ENCODE measurements around the gene MRPS10. TPM values are rescaled to one million over a fixed set of nuclear protein-coding genes. Genes with fewer than 3 reads are reported as not detected.

MRPS10 gene
- total and polyA plus RNA-seq, 10 of the 15 experiments (the other 5 are each of a cell fraction or from before 2014, with no cell fraction given): 28.5 to 83.3 (median 52.8) TPM

DNA sequence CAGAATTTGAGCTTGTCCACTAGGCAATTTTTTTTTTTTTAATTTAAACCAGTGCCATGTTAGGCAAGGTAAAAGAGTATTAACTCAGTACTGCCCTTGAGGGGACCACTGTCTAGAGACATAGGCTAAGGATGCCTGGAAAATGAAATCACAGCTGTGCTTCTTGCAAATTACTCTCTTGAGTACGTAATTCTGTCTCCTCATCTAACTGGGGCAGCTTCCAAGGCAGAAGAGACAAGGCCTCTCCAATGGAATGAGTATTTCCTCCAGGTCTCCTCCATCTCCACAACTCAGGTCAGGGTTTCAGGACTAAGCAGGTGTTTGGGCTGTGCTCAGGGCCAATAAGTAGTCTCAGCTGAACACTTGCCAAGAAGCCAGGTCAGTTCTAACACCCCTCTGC, 33.8 kb upstream of the MRPS10 start:
- H3K27ac ChIP-seq (ENCODE audit: control insufficient read depth, insufficient read depth): no peak overlapping the region
- H3K27me3 ChIP-seq (replicated peaks in 1 of 2; ENCODE audit: control insufficient read depth in 2 of 2, insufficient read depth in 2 of 2, low read length in 1 of 2): no peaks in the 10 kb centered on the region
- no peak for TF ChIP-seq JUND (IDR thresholded peaks at IDR 0.05; ENCODE audit: low read depth, low read length)
- TF ChIP-seq MYB (IDR thresholded peaks at IDR 0.05; ENCODE audit: borderline replicate concordance, low read depth, low read length): no peak
- TF ChIP-seq SRF (IDR thresholded peaks at IDR 0.05; ENCODE audit: low read depth in 2 of 2, low read length in 2 of 2): no peak
- no peak for TF ChIP-seq SMAD1 (IDR thresholded peaks at IDR 0.05; ENCODE audit: low read depth, partially characterized antibody)
- TF ChIP-seq MEF2A (IDR thresholded peaks at IDR 0.05; ENCODE audit: insufficient read depth, low read depth, low read length): no peak
- TF ChIP-seq HDAC2 (IDR thresholded peaks at IDR 0.05): no peak
- TF ChIP-seq, protein P1, sequence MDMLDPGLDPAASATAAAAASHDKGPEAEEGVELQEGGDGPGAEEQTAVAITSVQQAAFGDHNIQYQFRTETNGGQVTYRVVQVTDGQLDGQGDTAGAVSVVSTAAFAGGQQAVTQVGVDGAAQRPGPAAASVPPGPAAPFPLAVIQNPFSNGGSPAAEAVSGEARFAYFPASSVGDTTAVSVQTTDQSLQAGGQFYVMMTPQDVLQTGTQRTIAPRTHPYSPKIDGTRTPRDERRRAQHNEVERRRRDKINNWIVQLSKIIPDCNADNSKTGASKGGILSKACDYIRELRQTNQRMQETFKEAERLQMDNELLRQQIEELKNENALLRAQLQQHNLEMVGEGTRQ (IDR thresholded peaks at IDR 0.05; ENCODE audit: borderline replicate concordance, low read depth, low read length): no peak
- TF ChIP-seq EED (IDR thresholded peaks at IDR 0.05; ENCODE audit: low read depth): no peak
- no peak for TF ChIP-seq HCFC1 (IDR thresholded peaks at IDR 0.05; ENCODE audit: low read length)
- no peak for TF ChIP-seq EZH2 (IDR thresholded peaks at IDR 0.05; ENCODE audit: borderline replicate concordance, control insufficient read depth, low read depth, low read length)
- no peak for TF ChIP-seq ZZZ3 (IDR thresholded peaks at IDR 0.05; ENCODE audit: control insufficient read depth, insufficient read length, low read depth)
- TF ChIP-seq, protein P2, sequence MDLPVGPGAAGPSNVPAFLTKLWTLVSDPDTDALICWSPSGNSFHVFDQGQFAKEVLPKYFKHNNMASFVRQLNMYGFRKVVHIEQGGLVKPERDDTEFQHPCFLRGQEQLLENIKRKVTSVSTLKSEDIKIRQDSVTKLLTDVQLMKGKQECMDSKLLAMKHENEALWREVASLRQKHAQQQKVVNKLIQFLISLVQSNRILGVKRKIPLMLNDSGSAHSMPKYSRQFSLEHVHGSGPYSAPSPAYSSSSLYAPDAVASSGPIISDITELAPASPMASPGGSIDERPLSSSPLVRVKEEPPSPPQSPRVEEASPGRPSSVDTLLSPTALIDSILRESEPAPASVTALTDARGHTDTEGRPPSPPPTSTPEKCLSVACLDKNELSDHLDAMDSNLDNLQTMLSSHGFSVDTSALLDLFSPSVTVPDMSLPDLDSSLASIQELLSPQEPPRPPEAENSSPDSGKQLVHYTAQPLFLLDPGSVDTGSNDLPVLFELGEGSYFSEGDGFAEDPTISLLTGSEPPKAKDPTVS (IDR thresholded peaks at IDR 0.05; ENCODE audit: low read depth, low read length): no peak
- TF ChIP-seq, protein P3, sequence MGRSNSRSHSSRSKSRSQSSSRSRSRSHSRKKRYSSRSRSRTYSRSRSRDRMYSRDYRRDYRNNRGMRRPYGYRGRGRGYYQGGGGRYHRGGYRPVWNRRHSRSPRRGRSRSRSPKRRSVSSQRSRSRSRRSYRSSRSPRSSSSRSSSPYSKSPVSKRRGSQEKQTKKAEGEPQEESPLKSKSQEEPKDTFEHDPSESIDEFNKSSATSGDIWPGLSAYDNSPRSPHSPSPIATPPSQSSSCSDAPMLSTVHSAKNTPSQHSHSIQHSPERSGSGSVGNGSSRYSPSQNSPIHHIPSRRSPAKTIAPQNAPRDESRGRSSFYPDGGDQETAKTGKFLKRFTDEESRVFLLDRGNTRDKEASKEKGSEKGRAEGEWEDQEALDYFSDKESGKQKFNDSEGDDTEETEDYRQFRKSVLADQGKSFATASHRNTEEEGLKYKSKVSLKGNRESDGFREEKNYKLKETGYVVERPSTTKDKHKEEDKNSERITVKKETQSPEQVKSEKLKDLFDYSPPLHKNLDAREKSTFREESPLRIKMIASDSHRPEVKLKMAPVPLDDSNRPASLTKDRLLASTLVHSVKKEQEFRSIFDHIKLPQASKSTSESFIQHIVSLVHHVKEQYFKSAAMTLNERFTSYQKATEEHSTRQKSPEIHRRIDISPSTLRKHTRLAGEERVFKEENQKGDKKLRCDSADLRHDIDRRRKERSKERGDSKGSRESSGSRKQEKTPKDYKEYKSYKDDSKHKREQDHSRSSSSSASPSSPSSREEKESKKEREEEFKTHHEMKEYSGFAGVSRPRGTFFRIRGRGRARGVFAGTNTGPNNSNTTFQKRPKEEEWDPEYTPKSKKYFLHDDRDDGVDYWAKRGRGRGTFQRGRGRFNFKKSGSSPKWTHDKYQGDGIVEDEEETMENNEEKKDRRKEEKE (IDR thresholded peaks at IDR 0.05): no peak
- TF ChIP-seq, protein P4, sequence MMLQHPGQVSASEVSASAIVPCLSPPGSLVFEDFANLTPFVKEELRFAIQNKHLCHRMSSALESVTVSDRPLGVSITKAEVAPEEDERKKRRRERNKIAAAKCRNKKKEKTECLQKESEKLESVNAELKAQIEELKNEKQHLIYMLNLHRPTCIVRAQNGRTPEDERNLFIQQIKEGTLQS (IDR thresholded peaks at IDR 0.05; ENCODE audit: borderline replicate concordance, extremely low read depth, low read depth, low read length): no peak
- TF ChIP-seq NFYA (IDR thresholded peaks at IDR 0.05; ENCODE audit: borderline replicate concordance, low read depth, low read length): no peak
- no peak for TF ChIP-seq CBX3 (IDR thresholded peaks at IDR 0.05; ENCODE audit: borderline replicate concordance, low read depth)
- no peak for ATAC-seq
- ChIA-PET SMC1A (ENCODE audit: uncharacterized antibody, unreplicated experiment) (no interaction called here), RAD21 (ENCODE audit: unreplicated experiment) (no interaction called here), POLR2A (interaction anchor here (0.5 kb wide), 1 partner anchor 253 kb away, joined by 3 read pairs; no protein-coding TSS in a partner anchor), CTCF (interaction anchor here (0.8 to 1.3 kb wide), 2 partner anchors 9 to 10 kb away, joined by 3 read pairs; no protein-coding TSS in a partner anchor)
- no peak overlapping the region for H2AFZ ChIP-seq (ENCODE audit: control insufficient read depth, low read depth, low read length)
- in situ Hi-C loops (cut with MboI): no loop called here
- no peaks in the 10 kb centered on the region for H3K9me3 ChIP-seq (replicated peaks; ENCODE audit: control insufficient read depth, insufficient read depth, low read length)
- no peak overlapping the region for H3K9ac ChIP-seq (ENCODE audit: control insufficient read depth, insufficient read depth, low read length)
- no peak for DNase-seq (ENCODE audit: low read depth, low spot score)
- WGBS (ENCODE audit: insufficient coverage, insufficient replicate concordance, low lambda C conversion rate, missing lambda C conversion rate): 100% methylated on average over 1 of the region's 1 CpG
- peaks cover 0 to 5% of the 10 kb centered on the region in 2 experiments; a peak in 1 of 4 replicates for H3K36me3 ChIP-seq (ENCODE audit: control insufficient read depth in 2 of 2, insufficient read depth in 2 of 2, low read length in 1 of 2)
- H4K20me1 ChIP-seq (ENCODE audit: control insufficient read depth, insufficient read depth): no peaks in the 10 kb centered on the region
- intact Hi-C loops (cut with micrococcal nuclease; ENCODE audit: unreplicated experiment): no loop called here
- TSS peak; percentile 16 for BruUV-seq (replicated peaks)
- FAIRE-seq: no peak
- no peaks in the 10 kb centered on the region for H3K4me1 ChIP-seq (ENCODE audit: control insufficient read depth, insufficient read depth, low read length)
- H3K4me2 ChIP-seq (ENCODE audit: control insufficient read depth, insufficient read depth): no peak overlapping the region
- no peaks in the 10 kb centered on the region for H3K79me2 ChIP-seq (ENCODE audit: control insufficient read depth, insufficient read depth, low read length)
- no peak overlapping the region for H3K4me3 ChIP-seq

Measured in GM12878 (cell line).